ENCODE results near the gene TMED5. TPM values are rescaled to one million over a fixed set of nuclear protein-coding genes. Genes with fewer than 3 reads are reported as not detected.
"Not testable (repeated sequence)": the region's sequence is repeated elsewhere in the genome, so short reads cannot be mapped to it uniquely, and the experiment has no call there.

TMED5 gene
- total and polyA plus RNA-seq, 2 of the 4 experiments (the other 2 are of a cell fraction) = 20.1 to 38.1 TPM

GRCh38 chr1:93171549-93172034 lies 8.6 kb downstream of the TMED5 start:
- no peak overlapping the region for H3K4ac ChIP-seq (ENCODE audit: low read depth, low read length)
- peaks cover 3 to 29% of the 10 kb centered on the region in 2 experiments; a peak in 3 of 4 replicates for H3K79me1 ChIP-seq (ENCODE audit: low read depth in 1 of 2, low read length in 2 of 2)
- H4K91ac ChIP-seq (ENCODE audit: insufficient read depth, low read depth, low read length) = no peak overlapping the region
- no peak overlapping the region for H2AFZ ChIP-seq (replicated peaks; ENCODE audit: low read length, poor library complexity)
- dilution Hi-C loops (cut with HindIII; ENCODE audit: low sequenced_read_pairs, unreplicated experiment) (no loop called here), in situ Hi-C loops (cut with MboI; ENCODE audit: low sequenced_read_pairs) (no loop called here), intact Hi-C loops (cut with micrococcal nuclease) (no loop called here)
- BruUV-seq (replicated peaks) = no TSS peak
- 0 out of 2 replicates have a peak, but pooled peaks cover 2% of the 10 kb centered on the region for H3K9me3 ChIP-seq (ENCODE audit: control insufficient read depth, insufficient read depth, low read length)
- no peak overlapping the region for H3K14ac ChIP-seq (replicated peaks; ENCODE audit: low read depth, low read length)
- H4K5ac ChIP-seq (ENCODE audit: low read depth, low read length) = no peak overlapping the region
- no peak overlapping the region for H2BK120ac ChIP-seq (ENCODE audit: low read depth, low read length)
- H2BK15ac ChIP-seq (ENCODE audit: low read depth, low read length) = no peak overlapping the region
- H3K4me2 ChIP-seq (ENCODE audit: low read depth, low read length) = peak overlapping the region; percentile 81; the same call in 1 of the 2 replicates
- ChIA-PET CTCF (no interaction called here), POLR2A (ENCODE audit: unreplicated experiment) (interaction anchor here (0.6 kb wide), 1 partner anchor 382 kb away, joined by 3 read pairs; no protein-coding TSS in a partner anchor)
- H4K8ac ChIP-seq (ENCODE audit: low read depth in 2 of 2, low read length in 2 of 2) = no peak overlapping the region
- H3K23ac ChIP-seq (ENCODE audit: low read depth, low read length) = no peak overlapping the region
- no CpG with 5 or more reads among the region's 1 CpG for WGBS, 2 experiments (ENCODE audit: extremely low coverage in 2 of 2, insufficient read length in 1 of 2)
- no peak overlapping the region for H3K9ac ChIP-seq (ENCODE audit: low read depth, low read length)
- peaks cover 2% of the 10 kb centered on the region for H3K4me1 ChIP-seq (ENCODE audit: control insufficient read depth, insufficient read depth, low read length)
- ATAC-seq (ENCODE audit: low read depth) (peak; percentile 35), DNase-seq (peak; percentile 39)
- no peak overlapping the region for H3K27ac ChIP-seq (ENCODE audit: insufficient read depth, low read length)
- H4K20me1 ChIP-seq (ENCODE audit: insufficient read depth, low read length) = peaks cover 32% of the 10 kb centered on the region
- H3K9me1 ChIP-seq (ENCODE audit: insufficient read depth, low read length) = 0 out of 2 replicates have a peak, but pooled peaks cover 2% of the 10 kb centered on the region
- no peak overlapping the region for H2BK5ac ChIP-seq (ENCODE audit: low read depth, low read length, poor library complexity, severe bottlenecking)
- H2AK9ac ChIP-seq (replicated peaks; ENCODE audit: low read depth, low read length, poor library complexity) = no peak overlapping the region
- no peak for TF ChIP-seq RAD21 (IDR thresholded peaks at IDR 0.05; ENCODE audit: low read length)
- TF ChIP-seq CTCF (conservative IDR thresholded peaks at IDR 0.05; ENCODE audit: low read depth, low read length) = no peak
- TF ChIP-seq CEBPB (IDR thresholded peaks at IDR 0.05; ENCODE audit: low read depth, low read length) = no peak
- no peak for TF ChIP-seq RFX5 (IDR thresholded peaks at IDR 0.05; ENCODE audit: low read depth, low read length)
- TF ChIP-seq FOS (IDR thresholded peaks at IDR 0.05; ENCODE audit: low read depth, low read length) = no peak
- H3K4me3 ChIP-seq (ENCODE audit: insufficient read depth, low read depth, low read length) = no peak overlapping the region
- H3K27me3 ChIP-seq (ENCODE audit: control insufficient read depth, insufficient read depth, low read length) = no peaks in the 10 kb centered on the region
- no peak overlapping the region for H2AK5ac ChIP-seq (ENCODE audit: low read depth, low read length)
- H2BK20ac ChIP-seq (ENCODE audit: low read depth, low read length) = no peak overlapping the region
- H3K18ac ChIP-seq (ENCODE audit: low read depth, low read length) = no peak overlapping the region
- H3K36me3 ChIP-seq (ENCODE audit: control insufficient read depth, insufficient read depth, low read length) = peaks cover 7% of the 10 kb centered on the region
- H3K56ac ChIP-seq (ENCODE audit: extremely low read depth, insufficient read depth, low read length) = no peak overlapping the region

GRCh38 chr1:93170141-93170678 lies 10.0 kb downstream of the TMED5 start:
- CTCF ChIA-PET; H3K14ac ChIP-seq (replicated peaks; ENCODE audit: low read depth, low read length); DNase-seq; H3K4me3 ChIP-seq (ENCODE audit: insufficient read depth, low read depth, low read length); H2AFZ ChIP-seq (replicated peaks; ENCODE audit: low read length, poor library complexity); H3K9me3 ChIP-seq (ENCODE audit: control insufficient read depth, insufficient read depth, low read length); H3K4me1 ChIP-seq (ENCODE audit: control insufficient read depth, insufficient read depth, low read length); H3K4me2 ChIP-seq (ENCODE audit: low read depth, low read length); H3K18ac ChIP-seq (ENCODE audit: low read depth, low read length); H3K9ac ChIP-seq (ENCODE audit: low read depth, low read length); intact Hi-C loops (cut with micrococcal nuclease); H2AK9ac ChIP-seq (replicated peaks; ENCODE audit: low read depth, low read length, poor library complexity); H2BK20ac ChIP-seq (ENCODE audit: low read depth, low read length); H4K5ac ChIP-seq (ENCODE audit: low read depth, low read length); ATAC-seq (ENCODE audit: low read depth); H3K9me1 ChIP-seq (ENCODE audit: insufficient read depth, low read length); H2BK120ac ChIP-seq (ENCODE audit: low read depth, low read length); H2BK15ac ChIP-seq (ENCODE audit: low read depth, low read length); H4K8ac ChIP-seq (ENCODE audit: low read depth in 2 of 2, low read length in 2 of 2); H2BK5ac ChIP-seq (ENCODE audit: low read depth, low read length, poor library complexity, severe bottlenecking); H3K23ac ChIP-seq (ENCODE audit: low read depth, low read length); H3K56ac ChIP-seq (ENCODE audit: extremely low read depth, insufficient read depth, low read length); H3K27me3 ChIP-seq (ENCODE audit: control insufficient read depth, insufficient read depth, low read length); H3K27ac ChIP-seq (ENCODE audit: insufficient read depth, low read length); H3K4ac ChIP-seq (ENCODE audit: low read depth, low read length); dilution Hi-C loops (cut with HindIII; ENCODE audit: low sequenced_read_pairs, unreplicated experiment); H2AK5ac ChIP-seq (ENCODE audit: low read depth, low read length); H4K91ac ChIP-seq (ENCODE audit: insufficient read depth, low read depth, low read length); H3K36me3 ChIP-seq (ENCODE audit: control insufficient read depth, insufficient read depth, low read length); in situ Hi-C loops (cut with MboI; ENCODE audit: low sequenced_read_pairs); POLR2A ChIA-PET (ENCODE audit: unreplicated experiment); BruUV-seq (replicated peaks): not testable (repeated sequence)
- Histone ChIP-seq H4K20me1 (ENCODE audit: insufficient read depth, low read length) (peaks cover 32% of the 10 kb centered on the region), H3K79me1 (ENCODE audit: low read depth in 1 of 2, low read length in 2 of 2) (peaks cover 7 to 29% of the 10 kb centered on the region in 2 experiments; a peak in 3 of 4 replicates)
- WGBS, 2 experiments (ENCODE audit: extremely low coverage in 2 of 2, insufficient read length in 1 of 2) = 94% methylated on average over 13 of the region's 36 CpGs; no CpG with 5 or more reads in 1 of the 2 experiments

All from IMR-90 (cell line).